Stimulated activated naive CD8-positive, alpha-beta T cell treated with anti-CD3 and anti-CD28 coated beads, Interleukin-15, amount 100 ng/mL, for 72 hours (primary cell): ENCODE measurements around the gene REEP6.
A peak's percentile ranks its signal among the peaks of the same experiment; 100 is the strongest.

ENCODE experiments used
- ATAC-seq: fragments of 150-1000 bp; cut with Tn5 transposase; 2 replicates; pipeline ENCODE4 v1.10.0; 2021; ENCODE audit warnings: mild to moderate bottlenecking, moderate library complexity
- DNase-seq, 2 donors: peaks; one replicate each; pipeline ENCODE4 v3.0.0; 2021 to 2022
- H3K27ac Mint-ChIP-seq, 2 donors: one replicate each; pipeline ENCODE4 v1.8.0; 2022; ENCODE audit warnings: mild to moderate bottlenecking in 2 of 2, mixed read lengths in 2 of 2, moderate library complexity in 2 of 2
- H3K27me3 Mint-ChIP-seq: one replicate; pipeline ENCODE4 v1.8.0; 2022; ENCODE audit warnings: mixed read lengths
- H3K4me1 Mint-ChIP-seq: one replicate; pipeline ENCODE4 v1.8.0; 2022; ENCODE audit warnings: mild to moderate bottlenecking, mixed read lengths
- H3K4me3 Mint-ChIP-seq, 2 donors: one replicate each; pipeline ENCODE4 v1.8.0; 2022; ENCODE audit warnings: mild to moderate bottlenecking in 2 of 2, mixed read lengths in 2 of 2, moderate library complexity in 1 of 2
- H3K9me3 Mint-ChIP-seq, 2 donors: one replicate each; pipeline ENCODE4 v1.8.0; 2022; ENCODE audit warnings: mixed read lengths in 2 of 2

Gene REEP6

GRCh38 chr19:1491114-1491848 is at the start of gene REEP6:
REEP6 (plus strand) TSS chr19:1491181; CDS start chr19:1491270, 89 bp downstream.
- H3K4me3 Mint-ChIP-seq = peak within 1 kb of the TSS; percentile 84 to 94
- no peaks in the 10 kb centered on the region for H3K9me3 Mint-ChIP-seq
- no peak for ATAC-seq
- H3K27ac Mint-ChIP-seq = peak within 1 kb of the TSS; percentile 52 to 88
- peaks cover 31% of the 10 kb centered on the region for H3K4me1 Mint-ChIP-seq
- peaks cover 16% of the 10 kb centered on the region for H3K27me3 Mint-ChIP-seq
- no peak for DNase-seq

GRCh38 chr19:1441677-1442438 is 49.1 kb upstream of the REEP6 start:
- no peaks in the 10 kb centered on the region for H3K9me3 Mint-ChIP-seq

GRCh38 chr19:1445185-1445931 is 45.6 kb upstream of the REEP6 start:
- Mint-ChIP-seq H3K27me3 (peaks cover 46% of the 10 kb centered on the region), H3K9me3 (no peaks in the 10 kb centered on the region), H3K4me3 (peak overlapping the region; percentile 82 to 92), H3K4me1 (peaks cover 56% of the 10 kb centered on the region), H3K27ac (peak overlapping the region; percentile 33 to 99)
- ATAC-seq (peak; percentile 86), DNase-seq (peak; percentile 82 to 86)

More at GRCh38 chr19:1441677-1442438, 49.1 kb upstream of the REEP6 start:
- DNase-seq = no peak
- Mint-ChIP-seq H3K27me3 (peaks cover 13% of the 10 kb centered on the region), H3K27ac (peak overlapping the region; percentile 80 to 100), H3K4me1 (peaks cover 67% of the 10 kb centered on the region), H3K4me3 (peak overlapping the region in 1 of 2 donors; percentile 41)
- ATAC-seq = no peak

- Mint-ChIP-seq H3K9me3 (no peaks in the 10 kb centered on the region), H3K4me3 (no peak overlapping the region), H3K27ac (no peak overlapping the region), H3K4me1 (peaks cover 54% of the 10 kb centered on the region), H3K27me3 (peaks cover 54% of the 10 kb centered on the region)
- ATAC-seq (no peak), DNase-seq (no peak)
Observed at GRCh38 chr19:1445932-1446712, 44.9 kb upstream of the REEP6 start.

- H3K27me3 Mint-ChIP-seq = peaks cover 62% of the 10 kb centered on the region
- H3K27ac Mint-ChIP-seq = peak overlapping the region in 1 of 2 donors; percentile 96
- H3K4me1 Mint-ChIP-seq = peaks cover 47% of the 10 kb centered on the region
- no peak for DNase-seq
- H3K9me3 Mint-ChIP-seq = no peaks in the 10 kb centered on the region
- no peak for ATAC-seq
- H3K4me3 Mint-ChIP-seq = peak overlapping the region in 1 of 2 donors; percentile 24
Observed at GRCh38 chr19:1446713-1447481, 44.1 kb upstream of the REEP6 start.

- Mint-ChIP-seq H3K4me1 (peaks cover 41% of the 10 kb centered on the region), H3K27ac (peak overlapping the region in 1 of 2 donors; percentile 96), H3K27me3 (peaks cover 68% of the 10 kb centered on the region), H3K4me3 (no peak overlapping the region), H3K9me3 (no peaks in the 10 kb centered on the region)
- ATAC-seq (no peak), DNase-seq (no peak)
Observed at GRCh38 chr19:1447504-1447903, 43.5 kb upstream of the REEP6 start.

GRCh38 chr19:1447944-1448343 is 43.0 kb upstream of the REEP6 start:
- no peaks in the 10 kb centered on the region for H3K9me3 Mint-ChIP-seq
- DNase-seq = no peak
- H3K4me3 Mint-ChIP-seq = no peak overlapping the region
- no peak for ATAC-seq
- H3K4me1 Mint-ChIP-seq = peaks cover 37% of the 10 kb centered on the region
- peaks cover 72% of the 10 kb centered on the region for H3K27me3 Mint-ChIP-seq
- no peak overlapping the region for H3K27ac Mint-ChIP-seq

- DNase-seq (peak in 1 of 2 donors; percentile 59), ATAC-seq (peak; percentile 57)
- Mint-ChIP-seq H3K27ac (peak within 1 kb of the TSS in 1 of 2 donors; percentile 16), H3K9me3 (no peaks in the 10 kb centered on the region), H3K4me3 (peak within 1 kb of the TSS; percentile 29 to 78), H3K4me1 (peaks cover 29% of the 10 kb centered on the region), H3K27me3 (peaks cover 90% of the 10 kb centered on the region)
Observed at GRCh38 chr19:1449467-1450442, 41.2 kb upstream of the REEP6 start, which contains the start of gene APC2. APC2 (plus strand) TSS chr19:1450121; CDS start chr19:1453002, 2,881 bp downstream.

- no peak for DNase-seq
- no peak overlapping the region for H3K27ac Mint-ChIP-seq
- no peaks in the 10 kb centered on the region for H3K9me3 Mint-ChIP-seq
- H3K4me1 Mint-ChIP-seq = peaks cover 32% of the 10 kb centered on the region
- ATAC-seq = no peak
- H3K4me3 Mint-ChIP-seq = no peak overlapping the region
- peaks cover 95% of the 10 kb centered on the region for H3K27me3 Mint-ChIP-seq
Observed at GRCh38 chr19:1450735-1451731, 39.9 kb upstream of the REEP6 start.

GRCh38 chr19:1451916-1452801 is 38.8 kb upstream of the REEP6 start:
- Mint-ChIP-seq H3K4me1 (peaks cover 33% of the 10 kb centered on the region), H3K9me3 (no peaks in the 10 kb centered on the region), H3K27me3 (peaks cover 96% of the 10 kb centered on the region), H3K4me3 (no peak overlapping the region), H3K27ac (no peak overlapping the region)
- DNase-seq (no peak), ATAC-seq (no peak)

- H3K27me3 Mint-ChIP-seq = peaks cover 96% of the 10 kb centered on the region
- no peaks in the 10 kb centered on the region for H3K9me3 Mint-ChIP-seq
- no peak overlapping the region for H3K4me3 Mint-ChIP-seq
Observed at GRCh38 chr19:1452802-1453524, 38.0 kb upstream of the REEP6 start.

More at GRCh38 chr19:1452802-1453524, 38.0 kb upstream of the REEP6 start:
- ATAC-seq (no peak), DNase-seq (no peak)
- no peak overlapping the region for H3K27ac Mint-ChIP-seq
- H3K4me1 Mint-ChIP-seq = peaks cover 33% of the 10 kb centered on the region
